ENCODE measurements around the gene SLC28A3.

GRCh38 chr9:84228130-84228720 is 112.3 kb downstream of the SLC28A3 start:
- no peak for TF ChIP-seq CTCF (conservative IDR thresholded peaks at IDR 0.05)
- no peak for TF ChIP-seq EZH2 (IDR thresholded peaks at IDR 0.05; ENCODE audit: low read depth)
